ENCODE results near the gene CNDP1. TPM values are rescaled to one million over a fixed set of nuclear protein-coding genes. Genes with fewer than 3 reads are reported as not detected.

The CNDP1 gene
- total and polyA plus RNA-seq, 7 experiments from 2014 or later: 0.12 to 0.34 (median 0.19) TPM; not detected in 4

DNA sequence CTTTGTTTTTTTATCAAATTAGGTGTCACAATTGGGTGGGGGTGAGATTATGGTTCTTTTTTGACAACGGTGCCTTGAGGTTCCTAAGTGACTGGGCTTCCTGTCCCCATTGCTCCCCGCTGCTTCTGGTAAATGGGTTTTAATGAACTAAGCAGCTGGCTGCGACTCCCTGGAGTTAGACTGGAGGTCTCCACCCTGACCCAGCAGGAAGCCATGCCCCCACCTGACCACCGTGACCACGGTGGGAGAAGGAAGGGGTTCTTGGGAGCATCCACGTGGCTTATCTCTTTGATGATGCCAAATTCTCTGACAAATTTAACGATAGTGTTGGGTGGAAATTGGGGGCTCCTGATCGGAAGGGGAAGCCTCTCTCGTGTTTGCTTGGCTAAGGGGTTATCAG is 25.9 kb upstream of the CNDP1 start:
- CTCF ChIA-PET: interaction anchor here (0.9 kb wide), 1 partner anchor 43 kb away, joined by 3 read pairs; no protein-coding TSS in a partner anchor
- peak overlapping the region in 1 of 9 donors; percentile 36 for H3K27ac Mint-ChIP-seq
- intact Hi-C loops (cut with micrococcal nuclease): no loop called here

DNA sequence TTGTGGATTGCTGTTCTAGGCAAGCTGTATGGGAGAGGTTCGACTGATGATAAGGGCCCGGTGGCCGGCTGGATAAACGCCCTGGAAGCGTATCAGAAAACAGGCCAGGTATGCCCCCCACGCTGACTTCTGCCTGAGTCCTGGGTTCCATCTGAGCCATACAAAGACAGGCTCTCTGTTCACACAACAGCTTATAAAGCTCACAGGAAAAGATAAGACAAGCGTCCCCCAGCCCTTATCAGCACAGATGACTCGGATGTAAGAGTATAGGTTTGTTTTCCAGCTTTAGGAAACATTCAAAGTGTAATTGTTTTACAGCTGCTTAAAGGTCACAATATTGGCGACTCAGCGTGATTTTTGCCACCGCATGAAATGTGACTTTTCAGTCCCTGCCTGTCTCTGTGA is 25.5 kb upstream of the CNDP1 start:
- Mint-ChIP-seq H3K27ac (no peak overlapping the region), H3K4me1 (peaks cover 5 to 23% (median 9%) of the 10 kb centered on the region in 7 donors)
- POLR2A ChIA-PET: no interaction called here

More for the DNA sequence above, 25.9 kb upstream of the CNDP1 start:
- no peak overlapping the region for H3K4me3 ChIP-seq (ENCODE audit: low read length)
- Mint-ChIP-seq H3K36me3 (peaks cover 23 to 70% (median 34%) of the 10 kb centered on the region in 5 donors), H3K4me1 (peaks cover 6 to 21% (median 9%) of the 10 kb centered on the region in 7 donors), H3K9me3 (no peaks in the 10 kb centered on the region), H3K4me3 (no peak overlapping the region), H3K27me3 (no peaks in the 10 kb centered on the region)
- no peaks in the 10 kb centered on the region for H3K9me3 ChIP-seq (ENCODE audit: control insufficient read depth in 2 of 3, low read length in 3 of 3)
- DNase-seq (no peak), ATAC-seq (no peak)
- H3K36me3 ChIP-seq (ENCODE audit: control insufficient read depth in 2 of 3, insufficient read depth in 3 of 3, low read length in 3 of 3): peaks cover 15 to 94% (median 21%) of the 10 kb centered on the region in 3 experiments
- no peaks in the 10 kb centered on the region for H3K4me1 ChIP-seq (ENCODE audit: control insufficient read depth in 2 of 2, insufficient read depth in 2 of 2, low read length in 2 of 2)
- POLR2A ChIA-PET: no interaction called here
- H3K27me3 ChIP-seq (ENCODE audit: control insufficient read depth in 2 of 2, insufficient read depth in 2 of 2, low read length in 2 of 2): no peaks in the 10 kb centered on the region
- H3K27ac ChIP-seq (ENCODE audit: low read depth, low read length): no peak overlapping the region

DNA sequence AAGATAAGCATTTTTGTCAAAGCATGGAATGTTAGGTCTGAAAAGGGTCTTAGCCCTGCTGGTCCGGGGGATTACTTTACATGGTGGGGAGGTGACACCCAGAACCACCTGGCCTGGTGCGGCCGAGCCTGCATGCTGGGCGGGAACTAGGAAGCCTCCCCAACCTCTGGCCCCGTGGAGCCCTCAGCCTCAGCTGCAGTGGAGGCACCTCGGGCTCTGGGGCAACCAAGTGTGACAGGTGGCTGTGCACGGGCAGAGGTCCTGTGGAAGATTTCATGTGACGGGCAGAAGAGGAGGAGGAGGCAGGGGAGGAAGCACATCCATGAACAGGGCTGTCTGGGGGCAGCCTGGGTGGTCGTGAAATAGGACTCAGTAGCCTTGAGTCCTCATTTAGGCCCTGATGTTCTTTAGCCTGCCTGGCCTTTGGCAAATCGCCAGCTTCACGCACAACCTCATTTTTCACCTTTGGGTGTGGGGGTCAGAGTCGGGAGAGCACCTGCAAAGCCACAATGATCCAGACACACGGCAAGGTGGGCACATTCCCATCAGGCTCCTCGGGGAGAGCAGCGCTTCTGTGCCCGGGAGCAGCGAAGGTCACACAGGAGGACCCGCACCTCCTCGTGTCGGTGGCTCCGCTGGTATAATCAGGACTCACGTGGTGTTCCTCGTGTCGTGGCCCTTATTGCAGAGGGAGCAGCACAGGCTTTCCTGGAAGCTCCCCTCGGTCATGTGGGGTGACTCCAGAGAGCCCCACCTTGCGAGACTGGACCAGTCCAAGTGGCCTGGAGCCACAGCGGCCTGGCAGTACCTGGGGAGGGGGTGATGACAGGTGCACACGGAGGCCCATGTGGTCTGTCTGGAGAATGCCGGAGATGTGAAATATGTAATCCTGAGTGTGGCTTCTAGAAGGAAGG is 24.2 kb upstream of the CNDP1 start:
- Mint-ChIP-seq H3K27me3 (no peaks in the 10 kb centered on the region), H3K27ac (no peak overlapping the region), H3K36me3 (peaks cover 17 to 70% (median 34%) of the 10 kb centered on the region in 5 donors), H3K4me3 (no peak overlapping the region), H3K9me3 (no peaks in the 10 kb centered on the region), H3K4me1 (peaks cover 5 to 28% (median 9%) of the 10 kb centered on the region in 7 donors)
- no peak overlapping the region for H3K4me3 ChIP-seq (ENCODE audit: low read length)
- ATAC-seq (no peak), DNase-seq (no peak)
- H3K4me1 ChIP-seq (ENCODE audit: control insufficient read depth in 2 of 2, insufficient read depth in 2 of 2, low read length in 2 of 2): no peaks in the 10 kb centered on the region
- H3K27me3 ChIP-seq (ENCODE audit: control insufficient read depth in 2 of 2, insufficient read depth in 2 of 2, low read length in 2 of 2): no peaks in the 10 kb centered on the region
- no peak overlapping the region for H3K27ac ChIP-seq (ENCODE audit: low read depth, low read length)
- intact Hi-C loops (cut with micrococcal nuclease): no loop called here
- ChIA-PET CTCF (no interaction called here), POLR2A (no interaction called here)
- peaks cover 8 to 96% (median 27%) of the 10 kb centered on the region in 3 experiments for H3K36me3 ChIP-seq (ENCODE audit: control insufficient read depth in 2 of 3, insufficient read depth in 3 of 3, low read length in 3 of 3)
- no peaks in the 10 kb centered on the region for H3K9me3 ChIP-seq (ENCODE audit: control insufficient read depth in 2 of 3, low read length in 3 of 3)

More for the DNA sequence above, 25.5 kb upstream of the CNDP1 start:
- H3K27me3 ChIP-seq (ENCODE audit: control insufficient read depth in 2 of 2, insufficient read depth in 2 of 2, low read length in 2 of 2): no peaks in the 10 kb centered on the region
- no peaks in the 10 kb centered on the region for H3K4me1 ChIP-seq (ENCODE audit: control insufficient read depth in 2 of 2, insufficient read depth in 2 of 2, low read length in 2 of 2)
- peaks cover 20 to 70% (median 32%) of the 10 kb centered on the region in 5 donors for H3K36me3 Mint-ChIP-seq
- intact Hi-C loops (cut with micrococcal nuclease): no loop called here
- no peak overlapping the region for H3K27ac ChIP-seq (ENCODE audit: low read depth, low read length)
- ATAC-seq (no peak), DNase-seq (no peak)
- H3K9me3 ChIP-seq (ENCODE audit: control insufficient read depth in 2 of 3, low read length in 3 of 3): no peaks in the 10 kb centered on the region
- H3K4me3 ChIP-seq (ENCODE audit: low read length): no peak overlapping the region
- H3K36me3 ChIP-seq (ENCODE audit: control insufficient read depth in 2 of 3, insufficient read depth in 3 of 3, low read length in 3 of 3): peaks cover 15 to 96% (median 21%) of the 10 kb centered on the region in 3 experiments
- CTCF ChIA-PET: interaction anchor here (0.9 kb wide), 1 partner anchor 43 kb away, joined by 3 read pairs; no protein-coding TSS in a partner anchor
- H3K27me3 Mint-ChIP-seq: no peaks in the 10 kb centered on the region
- no peak overlapping the region for H3K4me3 Mint-ChIP-seq
- H3K9me3 Mint-ChIP-seq: no peaks in the 10 kb centered on the region

DNA sequence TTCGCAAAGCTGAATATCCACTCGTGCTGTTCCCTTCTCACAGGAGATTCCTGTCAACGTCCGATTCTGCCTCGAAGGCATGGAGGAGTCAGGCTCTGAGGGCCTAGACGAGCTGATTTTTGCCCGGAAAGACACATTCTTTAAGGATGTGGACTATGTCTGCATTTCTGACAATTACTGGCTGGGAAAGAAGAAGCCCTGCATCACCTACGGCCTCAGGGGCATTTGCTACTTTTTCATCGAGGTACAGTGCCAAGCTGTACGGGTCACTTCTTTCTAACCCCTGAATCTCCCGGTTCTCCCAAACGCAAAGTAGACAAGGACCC is 23.6 kb upstream of the CNDP1 start:
- intact Hi-C loops (cut with micrococcal nuclease): no loop called here
- Mint-ChIP-seq H3K27ac (no peak overlapping the region), H3K36me3 (peaks cover 14 to 69% (median 37%) of the 10 kb centered on the region in 5 donors)

DNA sequence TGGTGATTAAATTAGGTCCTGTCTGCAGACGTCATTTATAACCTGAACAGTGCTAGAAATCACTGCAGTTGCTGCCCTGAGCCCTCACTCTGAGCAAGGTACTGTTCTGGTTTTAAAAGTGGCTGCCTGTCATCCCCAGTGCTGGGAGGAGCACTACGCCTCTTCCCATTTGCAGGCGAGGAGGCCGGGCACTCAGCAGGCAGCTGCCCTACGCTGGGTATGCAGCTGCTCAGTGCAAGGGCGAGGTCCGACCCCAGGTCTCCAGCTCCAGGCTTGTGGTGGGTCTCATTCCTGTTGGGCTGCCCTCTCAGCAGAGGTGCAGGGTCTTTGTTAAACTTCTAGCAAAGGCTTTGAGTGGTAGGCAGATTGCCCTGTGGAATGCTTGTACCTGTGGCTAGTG is 22.5 kb upstream of the CNDP1 start:
- H3K9me3 ChIP-seq (ENCODE audit: control insufficient read depth in 2 of 3, low read length in 3 of 3): no peaks in the 10 kb centered on the region

More for the DNA sequence above, 23.6 kb upstream of the CNDP1 start:
- Mint-ChIP-seq H3K27me3 (no peaks in the 10 kb centered on the region), H3K4me1 (peaks cover 5 to 24% (median 7%) of the 10 kb centered on the region in 7 donors), H3K4me3 (no peak overlapping the region), H3K9me3 (no peaks in the 10 kb centered on the region)
- CTCF ChIA-PET: no interaction called here
- no peaks in the 10 kb centered on the region for H3K9me3 ChIP-seq (ENCODE audit: control insufficient read depth in 2 of 3, low read length in 3 of 3)
- H3K36me3 ChIP-seq (ENCODE audit: control insufficient read depth in 2 of 3, insufficient read depth in 3 of 3, low read length in 3 of 3): peaks cover 5 to 96% (median 29%) of the 10 kb centered on the region in 3 experiments
- POLR2A ChIA-PET: no interaction called here
- no peak for ATAC-seq
- H3K4me3 ChIP-seq (ENCODE audit: low read length): no peak overlapping the region
- H3K27ac ChIP-seq (ENCODE audit: low read depth, low read length): no peak overlapping the region
- no peaks in the 10 kb centered on the region for H3K27me3 ChIP-seq (ENCODE audit: control insufficient read depth in 2 of 2, insufficient read depth in 2 of 2, low read length in 2 of 2)
- no peak for DNase-seq
- H3K4me1 ChIP-seq (ENCODE audit: control insufficient read depth in 2 of 2, insufficient read depth in 2 of 2, low read length in 2 of 2): no peaks in the 10 kb centered on the region

DNA sequence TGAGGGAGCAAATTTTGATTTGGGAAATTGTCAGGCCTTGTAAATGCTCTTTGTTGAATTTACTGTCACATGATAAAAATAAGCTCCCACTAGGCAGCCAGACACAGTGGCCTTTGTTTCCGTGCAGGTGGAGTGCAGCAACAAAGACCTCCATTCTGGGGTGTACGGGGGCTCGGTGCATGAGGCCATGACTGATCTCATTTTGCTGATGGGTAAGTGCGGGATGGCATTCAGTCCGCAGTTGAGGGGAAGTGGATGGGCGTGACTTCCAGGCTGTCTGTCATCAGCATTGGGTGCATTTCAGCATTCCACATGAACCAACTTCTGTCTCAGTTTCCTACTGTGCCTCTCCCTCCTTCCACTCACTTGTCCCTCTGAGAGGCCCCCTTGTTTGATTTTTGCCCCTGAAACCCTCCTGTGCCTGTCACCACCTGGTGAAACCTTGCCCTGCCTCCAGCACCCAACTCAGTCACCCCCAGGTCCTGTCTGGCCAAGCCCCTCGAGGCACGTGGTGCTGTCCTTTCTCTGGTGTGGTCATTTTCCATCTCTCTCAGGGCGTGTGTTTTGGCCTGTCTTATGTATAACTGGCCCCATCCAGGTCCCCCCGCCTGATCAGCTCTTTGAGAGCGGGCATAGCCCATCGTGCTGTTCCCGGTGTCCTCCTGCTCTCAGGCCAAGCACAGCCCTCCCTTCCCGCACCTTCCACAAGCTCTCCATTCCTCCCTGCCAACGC is 21.8 kb upstream of the CNDP1 start:
- no peaks in the 10 kb centered on the region for H3K9me3 ChIP-seq (ENCODE audit: control insufficient read depth in 2 of 3, low read length in 3 of 3)
- H3K27me3 Mint-ChIP-seq: no peaks in the 10 kb centered on the region
- ChIA-PET POLR2A (no interaction called here), CTCF (no interaction called here)
- ATAC-seq (no peak), DNase-seq (no peak)
- H3K27me3 ChIP-seq (ENCODE audit: control insufficient read depth in 2 of 2, insufficient read depth in 2 of 2, low read length in 2 of 2): no peaks in the 10 kb centered on the region
- no peak overlapping the region for H3K27ac ChIP-seq (ENCODE audit: low read depth, low read length)
- no peaks in the 10 kb centered on the region for H3K9me3 Mint-ChIP-seq
- peak overlapping the region in 1 of 9 donors; percentile 33 for H3K27ac Mint-ChIP-seq
- intact Hi-C loops (cut with micrococcal nuclease): no loop called here
- peaks cover 3 to 65% (median 32%) of the 10 kb centered on the region in 5 donors for H3K36me3 Mint-ChIP-seq
- peaks cover 5 to 97% (median 33%) of the 10 kb centered on the region in 3 experiments for H3K36me3 ChIP-seq (ENCODE audit: control insufficient read depth in 2 of 3, insufficient read depth in 3 of 3, low read length in 3 of 3)
- H3K4me3 Mint-ChIP-seq: no peak overlapping the region
- peaks cover 0 to 12% (median 2%) of the 10 kb centered on the region in 7 donors for H3K4me1 Mint-ChIP-seq
- H3K4me1 ChIP-seq (ENCODE audit: control insufficient read depth in 2 of 2, insufficient read depth in 2 of 2, low read length in 2 of 2): no peaks in the 10 kb centered on the region
- no peak overlapping the region for H3K4me3 ChIP-seq (ENCODE audit: low read length)

More for the DNA sequence above, 22.5 kb upstream of the CNDP1 start:
- H3K27ac ChIP-seq (ENCODE audit: low read depth, low read length): no peak overlapping the region
- Mint-ChIP-seq H3K9me3 (no peaks in the 10 kb centered on the region), H3K4me3 (no peak overlapping the region), H3K27me3 (no peaks in the 10 kb centered on the region), H3K4me1 (peaks cover under 1 to 19% (median 5%) of the 10 kb centered on the region in 7 donors), H3K27ac (no peak overlapping the region), H3K36me3 (peaks cover 10 to 67% (median 35%) of the 10 kb centered on the region in 5 donors)
- POLR2A ChIA-PET: no interaction called here
- intact Hi-C loops (cut with micrococcal nuclease): no loop called here
- H3K4me1 ChIP-seq (ENCODE audit: control insufficient read depth in 2 of 2, insufficient read depth in 2 of 2, low read length in 2 of 2): no peaks in the 10 kb centered on the region
- no peak for ATAC-seq
- peaks cover 5 to 97% (median 29%) of the 10 kb centered on the region in 3 experiments for H3K36me3 ChIP-seq (ENCODE audit: control insufficient read depth in 2 of 3, insufficient read depth in 3 of 3, low read length in 3 of 3)
- CTCF ChIA-PET: no interaction called here
- no peaks in the 10 kb centered on the region for H3K27me3 ChIP-seq (ENCODE audit: control insufficient read depth in 2 of 2, insufficient read depth in 2 of 2, low read length in 2 of 2)
- H3K4me3 ChIP-seq (ENCODE audit: low read length): no peak overlapping the region
- DNase-seq: no peak

Measured in naive thymus-derived CD4-positive, alpha-beta T cell (primary cell).